ENCODE results near the gene PCDHGB6.

Gene PCDHGB6

GRCh38 chr5:141437221-141437620, 29.4 kb downstream of the PCDHGB6 start:
- no peak for DNase-seq
- Histone ChIP-seq H3K79me2 (ENCODE audit: low read length) (no peaks in the 10 kb centered on the region), H3K9me3 (replicated peaks; ENCODE audit: insufficient read depth, low read length) (no peaks in the 10 kb centered on the region), H3K27me3 (replicated peaks; ENCODE audit: insufficient read depth, low read length) (no peaks in the 10 kb centered on the region; the same call in 1 of the 2 replicates), H3K4me2 (ENCODE audit: low read depth, low read length) (no peak overlapping the region), H3K4me1 (ENCODE audit: low read length) (no peaks in the 10 kb centered on the region), H4K20me1 (ENCODE audit: insufficient read depth, low read length) (no peaks in the 10 kb centered on the region), H2AFZ (ENCODE audit: low read length) (no peak overlapping the region), H3K36me3 (replicated peaks; ENCODE audit: insufficient read depth, low read length) (no peaks in the 10 kb centered on the region), H3K27ac (ENCODE audit: low read length) (no peak overlapping the region), H3K9ac (ENCODE audit: low read length) (no peak overlapping the region), H3K4me3 (ENCODE audit: low read length) (no peak overlapping the region), H3F3A (ENCODE audit: insufficient read depth, low read length) (no peaks in the 10 kb centered on the region), H3K9me2 (replicated peaks; ENCODE audit: insufficient read depth, low read length) (no peaks in the 10 kb centered on the region)
- TF ChIP-seq CTCF (IDR thresholded peaks at IDR 0.05; ENCODE audit: low read length) (no peak), EZH2 (optimal IDR thresholded peaks at IDR 0.05; ENCODE audit: low read depth, low read length) (no peak)

GRCh38 chr5:141439411-141440141, 31.8 kb downstream of the PCDHGB6 start:
- Histone ChIP-seq H3K27ac (ENCODE audit: low read length) (no peak overlapping the region), H3K9me3 (replicated peaks; ENCODE audit: insufficient read depth, low read length) (no peaks in the 10 kb centered on the region), H3F3A (ENCODE audit: insufficient read depth, low read length) (no peaks in the 10 kb centered on the region), H3K27me3 (replicated peaks; ENCODE audit: insufficient read depth, low read length) (no peaks in the 10 kb centered on the region; the same call in 1 of the 2 replicates), H3K9ac (ENCODE audit: low read length) (no peak overlapping the region), H2AFZ (ENCODE audit: low read length) (no peak overlapping the region), H4K20me1 (ENCODE audit: insufficient read depth, low read length) (no peaks in the 10 kb centered on the region), H3K9me2 (replicated peaks; ENCODE audit: insufficient read depth, low read length) (no peaks in the 10 kb centered on the region), H3K4me2 (ENCODE audit: low read depth, low read length) (no peak overlapping the region), H3K4me3 (ENCODE audit: low read length) (no peak overlapping the region), H3K79me2 (ENCODE audit: low read length) (no peaks in the 10 kb centered on the region), H3K4me1 (ENCODE audit: low read length) (no peaks in the 10 kb centered on the region), H3K36me3 (replicated peaks; ENCODE audit: insufficient read depth, low read length) (no peaks in the 10 kb centered on the region)
- TF ChIP-seq CTCF (IDR thresholded peaks at IDR 0.05; ENCODE audit: low read length): no peak
- TF ChIP-seq EZH2phosphoT487 (IDR thresholded peaks at IDR 0.05; ENCODE audit: low read length): no peak
- TF ChIP-seq EZH2 (optimal IDR thresholded peaks at IDR 0.05; ENCODE audit: low read depth, low read length): no peak
- no peak for DNase-seq

- no peak for DNase-seq
- Histone ChIP-seq H3K36me3 (replicated peaks; ENCODE audit: insufficient read depth, low read length) (no peaks in the 10 kb centered on the region), H3K9me3 (replicated peaks; ENCODE audit: insufficient read depth, low read length) (no peaks in the 10 kb centered on the region), H3K79me2 (ENCODE audit: low read length) (no peaks in the 10 kb centered on the region), H3K9ac (ENCODE audit: low read length) (no peak overlapping the region), H3K4me1 (ENCODE audit: low read length) (no peaks in the 10 kb centered on the region), H3K27me3 (replicated peaks; ENCODE audit: insufficient read depth, low read length) (no peaks in the 10 kb centered on the region; the same call in 1 of the 2 replicates), H3K4me2 (ENCODE audit: low read depth, low read length) (no peak overlapping the region), H2AFZ (ENCODE audit: low read length) (no peak overlapping the region), H4K20me1 (ENCODE audit: insufficient read depth, low read length) (no peaks in the 10 kb centered on the region), H3K4me3 (ENCODE audit: low read length) (no peak overlapping the region), H3F3A (ENCODE audit: insufficient read depth, low read length) (no peaks in the 10 kb centered on the region), H3K27ac (ENCODE audit: low read length) (no peak overlapping the region), H3K9me2 (replicated peaks; ENCODE audit: insufficient read depth, low read length) (no peaks in the 10 kb centered on the region)
- TF ChIP-seq EZH2 (optimal IDR thresholded peaks at IDR 0.05; ENCODE audit: low read depth, low read length) (no peak), CTCF (IDR thresholded peaks at IDR 0.05; ENCODE audit: low read length) (no peak), EZH2phosphoT487 (IDR thresholded peaks at IDR 0.05; ENCODE audit: low read length) (no peak)
Observed at GRCh38 chr5:141440341-141440740, 32.5 kb downstream of the PCDHGB6 start.
